HG02798 (cell line): ENCODE data around the gene DSCAM.

Experiments used
- ATAC-seq: cut with Tn5 transposase; IDR thresholded peaks from one replicate; pipeline ENCODE4 v1.9.1; 2021; ENCODE audit warnings: mild to moderate bottlenecking; ENCODE audit not compliant: unreplicated experiment, poor library complexity

DSCAM gene

GRCh38 chr21:40623528-40623927 is 223.4 kb downstream of the DSCAM start:
- ATAC-seq: no peak

- ATAC-seq: no peak
Observed at GRCh38 chr21:40622531-40622930, 224.4 kb downstream of the DSCAM start.

GRCh38 chr21:40620386-40621145 is 226.4 kb downstream of the DSCAM start:
- no peak for ATAC-seq

- ATAC-seq: no peak
Observed at GRCh38 chr21:40618191-40618973, 228.6 kb downstream of the DSCAM start.

- ATAC-seq: no peak
Observed at GRCh38 chr21:40616377-40616704, 230.6 kb downstream of the DSCAM start.

GRCh38 chr21:40615505-40616376 is 231.2 kb downstream of the DSCAM start:
- ATAC-seq: no peak

GRCh38 chr21:40613546-40614030 is 233.4 kb downstream of the DSCAM start:
- no peak for ATAC-seq

GRCh38 chr21:40610345-40610744 is 236.6 kb downstream of the DSCAM start:
- ATAC-seq: no peak

GRCh38 chr21:40606341-40606740 is 240.6 kb downstream of the DSCAM start:
- no peak for ATAC-seq

GRCh38 chr21:40605094-40605493 is 241.9 kb downstream of the DSCAM start:
- no peak for ATAC-seq

- no peak for ATAC-seq
Observed at GRCh38 chr21:40603774-40604173, 243.2 kb downstream of the DSCAM start.

GRCh38 chr21:40602080-40602479 is 244.9 kb downstream of the DSCAM start:
- ATAC-seq: no peak

- ATAC-seq: no peak
Observed at GRCh38 chr21:40595806-40596205, 251.2 kb downstream of the DSCAM start.

- ATAC-seq: no peak
Observed at GRCh38 chr21:40587736-40588346, 259.1 kb downstream of the DSCAM start.

GRCh38 chr21:40586575-40586974 is 260.4 kb downstream of the DSCAM start:
- no peak for ATAC-seq

- no peak for ATAC-seq
Observed at GRCh38 chr21:40577285-40578043, 269.5 kb downstream of the DSCAM start.

- no peak for ATAC-seq
Observed at GRCh38 chr21:40575976-40576375, 271.0 kb downstream of the DSCAM start.

GRCh38 chr21:40569357-40569756 is 277.6 kb downstream of the DSCAM start:
- no peak for ATAC-seq

GRCh38 chr21:40568807-40569206 is 278.2 kb downstream of the DSCAM start:
- no peak for ATAC-seq

GRCh38 chr21:40567501-40567900 is 279.5 kb downstream of the DSCAM start:
- no peak for ATAC-seq
